Stimulated activated CD8-positive, alpha-beta memory T cell treated with anti-CD3 and anti-CD28 coated beads, Interleukin-2, amount 100 ng/mL, for 48 hours (primary cell): Measurements from ENCODE around the gene TTC34.

Experiments
- DNase-seq, 2 donors: peaks; one replicate each; pipeline ENCODE4 v3.0.0-alpha.2; 2020; ENCODE audit warnings: low read depth in 2 of 2

Gene TTC34

DNA sequence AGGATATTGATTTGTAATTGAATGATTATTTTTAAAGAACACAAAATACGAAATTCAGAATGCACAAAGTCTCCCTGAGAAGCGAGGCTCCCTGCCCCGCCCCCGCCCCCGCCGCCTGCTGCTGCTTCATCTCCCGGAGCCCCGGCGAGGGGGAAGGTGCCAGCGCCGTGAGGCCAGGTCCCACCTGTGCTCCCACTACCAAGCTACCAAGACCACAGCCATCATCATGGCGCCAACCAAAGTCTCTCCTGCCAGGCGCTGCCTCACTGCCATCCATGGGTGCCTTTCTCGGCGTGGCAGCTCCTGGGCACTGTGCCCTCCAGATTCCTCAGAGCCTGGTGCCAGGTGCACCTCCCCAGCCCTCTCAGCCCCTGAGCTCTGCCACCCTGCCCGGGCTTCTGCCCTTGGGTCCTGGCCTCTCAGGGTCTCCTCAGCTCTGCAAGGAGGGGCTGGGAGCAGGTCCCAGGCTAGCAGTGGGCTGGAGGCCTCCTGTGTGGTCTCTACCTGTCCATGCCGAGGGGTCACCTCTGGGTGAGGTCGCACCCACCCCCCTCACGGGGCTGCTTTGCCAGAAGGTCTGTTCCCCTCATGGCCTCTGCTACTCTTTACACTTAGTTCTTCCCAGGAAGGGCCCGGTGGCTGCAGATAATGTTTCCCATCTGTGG lies 29.4 kb upstream of the TTC34 start:
- no peak for DNase-seq

DNA sequence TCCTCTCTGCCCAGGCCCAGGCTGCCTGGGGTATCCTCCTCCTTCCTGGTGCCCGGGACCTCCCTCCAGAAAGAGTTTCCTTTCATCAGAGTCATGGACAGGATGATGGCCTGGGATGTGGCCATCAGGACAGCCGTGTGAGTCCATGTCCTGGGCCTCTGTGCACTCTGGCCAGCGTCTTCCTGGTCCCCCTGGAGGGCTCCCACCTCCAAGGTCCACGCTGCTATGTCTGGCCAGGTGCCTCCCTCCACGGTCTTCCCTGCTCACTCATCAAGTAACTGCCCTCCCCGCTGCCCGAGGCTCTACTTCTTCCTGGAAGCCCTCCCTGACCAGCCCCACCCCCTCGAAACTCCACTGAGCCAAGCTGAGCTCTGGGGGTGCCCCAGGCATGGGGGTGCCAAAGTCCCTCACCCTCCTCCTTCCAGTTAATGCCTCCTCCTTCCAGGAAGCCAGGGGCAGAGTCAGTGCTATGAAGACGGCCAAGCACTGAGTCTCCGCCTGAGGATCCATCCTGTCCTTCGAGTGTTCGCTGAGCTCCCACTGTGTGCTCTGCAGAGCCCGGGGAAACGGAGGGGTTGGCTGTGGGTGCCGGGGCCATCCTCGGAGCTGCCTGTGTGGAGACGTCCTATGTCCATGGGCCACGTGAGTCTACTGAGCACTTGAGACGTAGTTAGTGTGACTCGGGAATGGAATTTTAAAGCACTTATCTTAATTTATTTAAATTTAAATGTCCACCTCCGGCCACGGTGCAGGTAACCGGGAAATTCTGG lies 28.5 kb upstream of the TTC34 start:
- DNase-seq, result no peak

- no peak for DNase-seq
These were observed 27.2 kb upstream of the TTC34 start for GRCh38 chr1:2828586-2829250.

GRCh38 chr1:2826736-2827292 lies 25.3 kb upstream of the TTC34 start:
- no peak for DNase-seq

- no peak for DNase-seq
These were observed 24.8 kb upstream of the TTC34 start for GRCh38 chr1:2826316-2826715.

- no peak for DNase-seq
These were observed 24.1 kb upstream of the TTC34 start for GRCh38 chr1:2825487-2826189.

- DNase-seq, result no peak
These were observed 23.5 kb upstream of the TTC34 start for GRCh38 chr1:2824999-2825398.

DNA sequence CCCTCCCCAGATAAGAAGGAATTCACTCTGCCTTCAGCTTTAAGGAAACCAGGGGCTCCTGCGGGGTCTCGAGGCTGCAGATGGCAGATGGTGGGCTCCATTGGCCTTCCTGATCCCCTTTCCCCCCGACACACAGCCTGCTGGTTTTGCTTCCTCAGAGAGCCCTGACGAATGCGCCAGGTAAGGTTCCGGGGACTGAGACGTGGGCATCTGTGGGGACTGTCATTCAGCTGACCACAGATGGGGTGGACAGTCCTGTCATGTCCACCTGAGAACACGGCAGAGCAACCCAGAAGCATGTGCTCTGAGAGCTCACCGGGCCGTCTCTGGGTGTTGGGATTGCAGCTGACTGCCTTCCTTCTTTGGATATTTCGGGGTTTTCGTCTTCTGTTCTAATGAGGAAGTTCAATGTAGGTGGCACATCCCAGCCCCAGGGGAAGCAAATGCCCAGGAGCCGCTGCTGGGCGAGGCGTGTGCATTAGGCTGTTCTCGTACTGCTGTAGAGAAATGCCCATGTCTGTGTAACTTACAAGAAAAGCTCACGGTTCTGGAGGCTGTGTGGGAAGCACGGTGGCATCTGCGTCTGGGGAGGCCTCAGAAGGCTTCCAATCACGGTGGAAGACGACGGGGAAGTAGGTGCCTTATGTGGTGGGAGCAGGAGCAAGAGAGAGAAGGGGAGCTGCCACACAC lies 22.6 kb upstream of the TTC34 start:
- DNase-seq, result no peak

- no peak for DNase-seq
These were observed 21.2 kb upstream of the TTC34 start for GRCh38 chr1:2822621-2823145.

DNA sequence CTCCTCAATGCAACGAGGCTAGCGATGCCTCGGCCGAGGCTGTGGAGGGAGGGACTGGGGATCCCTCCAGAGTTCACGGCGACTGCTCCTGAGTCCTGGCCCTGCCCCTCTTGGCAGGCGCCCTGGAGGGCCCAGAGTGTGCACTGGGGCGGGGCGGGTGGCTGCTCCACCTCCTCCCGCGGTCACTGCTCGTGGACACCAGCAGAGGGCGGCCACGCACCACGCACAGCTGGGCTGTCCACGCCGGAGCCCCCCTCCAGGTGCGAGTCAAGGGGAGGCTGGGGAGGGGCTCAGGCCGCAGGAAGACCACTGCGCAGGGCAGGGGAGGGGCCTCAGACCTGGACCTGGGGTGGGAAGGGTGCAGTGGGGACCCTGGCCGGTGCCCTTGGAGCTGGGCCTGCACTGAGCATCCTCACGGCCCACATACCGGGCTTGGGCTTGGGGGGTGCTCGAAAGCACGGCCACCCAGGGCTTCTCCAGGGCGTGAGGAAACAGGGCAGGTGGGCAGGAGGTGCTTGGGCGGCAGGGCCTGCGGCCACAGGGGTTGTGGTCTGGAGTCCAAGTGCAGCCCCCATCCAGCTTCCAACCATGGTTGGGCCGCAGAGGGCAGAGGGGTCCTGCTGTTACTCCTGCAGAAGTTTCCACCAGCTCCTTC lies 20.6 kb upstream of the TTC34 start:
- peak; percentile 34 to 45 for DNase-seq

GRCh38 chr1:2821373-2821955 lies 20.0 kb upstream of the TTC34 start:
- DNase-seq, result no peak

- DNase-seq, result no peak
These were observed 19.4 kb upstream of the TTC34 start for GRCh38 chr1:2820731-2821372.

DNA sequence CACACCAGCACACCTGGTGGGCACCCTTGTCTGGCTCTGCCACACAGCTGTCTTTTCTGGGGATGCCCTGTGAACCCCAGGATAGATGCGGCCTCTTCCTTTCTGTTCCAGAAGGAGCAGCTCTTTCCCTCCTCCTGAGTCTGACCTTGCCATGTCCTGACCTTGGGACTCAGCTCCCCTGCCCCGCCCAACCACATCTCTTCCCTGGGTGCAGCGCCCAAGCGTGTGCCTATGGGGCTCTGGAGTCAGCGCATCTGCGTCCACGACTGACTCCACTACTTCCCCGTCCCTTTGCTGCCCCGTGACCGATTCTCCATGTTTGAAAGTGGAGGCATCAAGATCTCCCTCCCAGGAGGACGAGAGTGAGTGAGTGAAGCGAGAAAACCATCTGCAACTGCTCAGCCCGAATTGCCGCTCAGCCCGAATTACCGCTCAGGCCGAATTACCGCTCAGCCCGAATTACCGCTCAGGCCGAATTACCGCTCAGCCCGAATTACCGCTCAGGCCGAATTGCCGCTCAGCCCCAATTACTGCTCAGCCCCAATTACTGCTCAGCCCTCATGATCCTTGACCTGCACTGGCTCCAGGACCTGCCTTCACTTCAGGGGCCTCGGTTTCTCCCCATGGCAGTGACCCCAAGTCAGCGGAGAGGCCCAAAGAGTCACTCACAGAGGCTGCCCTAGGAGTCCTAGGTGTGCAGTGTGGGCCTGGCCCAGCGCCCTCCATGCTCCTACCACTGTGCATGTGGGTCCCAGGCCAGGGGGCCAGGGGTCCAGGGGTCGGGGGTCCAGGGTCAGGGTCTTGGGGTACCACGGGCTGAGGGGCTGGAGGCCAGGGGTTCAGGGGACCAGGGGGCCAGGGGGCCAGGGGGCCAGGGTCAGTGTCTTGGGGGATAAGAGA lies 18.6 kb upstream of the TTC34 start:
- no peak for DNase-seq

DNA sequence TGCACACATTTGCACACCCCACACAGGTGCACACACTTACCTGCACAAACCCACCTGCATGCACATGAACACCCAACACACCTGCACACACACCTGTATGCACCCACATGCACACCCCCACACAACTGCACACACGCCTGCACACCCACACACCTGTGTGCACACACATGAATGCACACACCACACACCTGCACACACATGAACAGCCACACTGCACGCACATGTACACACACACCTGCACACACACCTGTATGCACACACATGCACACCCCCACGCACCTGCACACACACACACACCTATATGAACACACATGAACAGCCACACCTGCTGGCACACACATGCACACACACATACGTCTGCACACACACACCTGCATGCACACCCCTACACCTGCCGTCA lies 17.9 kb upstream of the TTC34 start:
- DNase-seq, result no peak

DNA sequence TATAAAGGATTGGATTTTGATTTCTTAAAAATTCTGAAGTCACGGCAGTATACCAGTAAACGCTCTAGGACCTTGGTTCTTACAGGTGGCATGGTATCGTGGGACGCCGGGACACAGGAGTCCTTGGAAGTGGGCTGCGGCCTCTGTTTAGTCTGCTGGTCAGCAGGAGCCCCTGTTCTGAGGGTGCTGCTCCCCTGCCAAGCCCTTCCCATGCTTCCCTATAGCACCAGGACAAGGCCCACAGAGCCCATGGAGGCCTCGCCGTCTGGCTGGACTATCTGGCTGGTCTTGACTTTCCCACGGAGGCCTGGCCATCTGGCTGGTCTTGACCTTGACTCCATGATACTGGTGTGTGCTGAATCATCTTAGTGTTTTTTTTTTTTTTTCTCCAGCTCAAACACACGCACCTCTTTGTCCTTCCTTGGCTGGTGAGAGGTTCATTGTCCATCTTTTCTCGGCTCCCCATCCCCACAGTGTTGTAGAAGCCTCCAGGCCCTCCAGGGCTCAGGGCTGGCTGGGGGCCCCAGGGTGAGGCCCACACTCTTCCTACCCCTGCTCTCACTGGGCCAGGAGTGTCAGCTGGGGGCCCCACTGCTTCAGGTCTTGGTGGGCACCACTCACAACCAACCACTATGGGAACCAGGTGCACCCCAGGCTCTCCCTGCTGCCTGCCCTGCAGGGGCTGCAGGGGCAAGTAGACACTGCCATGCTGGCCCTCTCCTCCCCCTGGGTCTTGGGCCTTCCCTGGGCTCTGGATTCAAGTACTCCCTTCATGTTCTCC lies 16.5 kb upstream of the TTC34 start:
- DNase-seq, result no peak

DNA sequence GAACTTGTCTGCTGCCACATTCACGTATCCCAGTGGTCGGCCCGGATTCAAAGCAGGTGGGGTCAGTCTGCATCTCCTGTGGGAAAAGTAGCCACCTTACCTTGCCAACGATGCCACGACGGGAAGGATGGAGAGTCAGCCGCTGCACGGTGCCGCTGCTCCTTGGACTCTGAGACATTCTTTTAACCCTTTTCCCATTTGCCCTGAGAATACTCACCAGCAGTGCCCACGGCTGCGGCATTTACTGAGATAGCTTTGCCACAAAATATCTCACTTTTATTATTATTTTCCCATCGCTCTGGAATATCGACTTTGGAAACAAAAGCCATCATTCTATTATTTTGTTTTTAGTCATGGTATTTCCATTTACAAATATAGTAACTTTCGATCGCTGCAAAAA lies 15.3 kb upstream of the TTC34 start:
- no peak for DNase-seq

- DNase-seq, result no peak
These were observed 14.1 kb upstream of the TTC34 start for GRCh38 chr1:2815551-2815950.

GRCh38 chr1:2814511-2815075 lies 13.1 kb upstream of the TTC34 start:
- DNase-seq, result no peak
